Nephron progenitor cell (in vitro differentiated cells): ENCODE measurements around the gene CRYBB1.
A peak's percentile ranks its signal among the peaks of the same experiment; 100 is the strongest.

Experiments
- DNase-seq: peaks from one replicate; pipeline ENCODE4 v3.0.0; 2021
- H3K27ac Mint-ChIP-seq: 2 replicates; pipeline ENCODE4 v1.8.0; 2021; ENCODE audit warnings: mild to moderate bottlenecking, moderate library complexity, mixed read lengths
- H3K27me3 Mint-ChIP-seq: 2 replicates; pipeline ENCODE4 v1.8.0; 2021; ENCODE audit warnings: mild to moderate bottlenecking, low read depth, mixed read lengths; ENCODE audit not compliant: poor library complexity
- H3K36me3 Mint-ChIP-seq: 2 replicates; pipeline ENCODE4 v1.8.0; 2021; ENCODE audit warnings: low read depth, mixed read lengths
- H3K4me1 Mint-ChIP-seq: 2 replicates; pipeline ENCODE4 v1.8.0; 2021; ENCODE audit warnings: mixed read lengths
- H3K4me3 Mint-ChIP-seq: 2 replicates; pipeline ENCODE4 v1.8.0; 2021; ENCODE audit warnings: mild to moderate bottlenecking, moderate library complexity, mixed read lengths
- H3K9me3 Mint-ChIP-seq: 2 replicates; pipeline ENCODE4 v1.8.0; 2021; ENCODE audit warnings: mild to moderate bottlenecking, moderate library complexity, mixed read lengths
- CTCF ChIP-seq: fragments of 200-600 bp; sonication (generic); IDR thresholded peaks from 2 replicates; pipeline ENCODE4 v1.5.0; 2021; ENCODE audit warnings: antibody characterized with exemption

The CRYBB1 gene

GRCh38 chr22:26551568-26551967 lies 66.3 kb downstream of the CRYBB1 start:
- H3K4me3 Mint-ChIP-seq: no peak overlapping the region
- DNase-seq: no peak
- no peaks in the 10 kb centered on the region for H3K9me3 Mint-ChIP-seq
- H3K36me3 Mint-ChIP-seq: no peaks in the 10 kb centered on the region
- TF ChIP-seq CTCF: no peak
- H3K27me3 Mint-ChIP-seq: no peaks in the 10 kb centered on the region
- no peak overlapping the region for H3K27ac Mint-ChIP-seq
- H3K4me1 Mint-ChIP-seq: peaks cover 21% of the 10 kb centered on the region

GRCh38 chr22:26550498-26551033 lies 67.3 kb downstream of the CRYBB1 start:
- Mint-ChIP-seq H3K27me3 (no peaks in the 10 kb centered on the region), H3K9me3 (no peaks in the 10 kb centered on the region), H3K4me3 (no peak overlapping the region), H3K27ac (peak overlapping the region; percentile 64), H3K4me1 (peaks cover 21% of the 10 kb centered on the region), H3K36me3 (no peaks in the 10 kb centered on the region)
- TF ChIP-seq CTCF: no peak
- DNase-seq: no peak

- Mint-ChIP-seq H3K4me3 (no peak overlapping the region), H3K4me1 (peaks cover 21% of the 10 kb centered on the region), H3K36me3 (no peaks in the 10 kb centered on the region), H3K27me3 (no peaks in the 10 kb centered on the region), H3K27ac (peak overlapping the region; percentile 64), H3K9me3 (no peaks in the 10 kb centered on the region)
- no peak for DNase-seq
- TF ChIP-seq CTCF: no peak
Measured at GRCh38 chr22:26549902-26550497, 67.8 kb downstream of the CRYBB1 start.
